H1 (cell line): ENCODE results near the gene ARFGEF3.

Experiments
- CTCF ChIP-seq, 3 experiments: IDR thresholded peaks; 1 replicate in 2 of 3; 2 replicates in 1 of 3; pipeline versions ENCODE4 v1.5.1 to v1.6.1; 2011; ENCODE audit warnings: low read length in 3 of 3, mild to moderate bottlenecking in 3 of 3, inconsistent platforms in 2 of 3, low read depth in 1 of 3, moderate library complexity in 1 of 3; ENCODE audit not compliant: insufficient read depth in 1 of 3; ENCODE audit errors: control extremely low read depth in 1 of 3
- EGR1 ChIP-seq: IDR thresholded peaks from 2 replicates; pipeline ENCODE4 v1.6.1; 2011; ENCODE audit warnings: low read depth, low read length, borderline replicate concordance
- EP300 ChIP-seq, 2 experiments: IDR thresholded peaks; 1 replicate in 1 of 2; 2 replicates in 1 of 2; pipeline ENCODE4 v1.6.1; 2011 to 2012; ENCODE audit warnings: low read depth in 2 of 2, low read length in 2 of 2, mild to moderate bottlenecking in 2 of 2, borderline replicate concordance in 1 of 2, inconsistent platforms in 1 of 2, moderate library complexity in 1 of 2
- EZH2 ChIP-seq: fragments of 200-600 bp; sonication (generic); IDR thresholded peaks from 2 replicates; pipeline ENCODE4 v1.7.1; 2012; ENCODE audit warnings: low read depth, mild to moderate bottlenecking, moderate library complexity, low read length, inconsistent platforms; ENCODE audit not compliant: severe bottlenecking
- GABPA ChIP-seq: IDR thresholded peaks from 2 replicates; pipeline ENCODE4 v1.6.1; 2011; ENCODE audit warnings: mild to moderate bottlenecking, low read length, moderate library complexity, borderline replicate concordance; ENCODE audit not compliant: insufficient read depth
- JUND ChIP-seq: IDR thresholded peaks from 2 replicates; pipeline ENCODE4 v1.6.1; 2011; ENCODE audit warnings: mild to moderate bottlenecking, improper control_type of control experiment, low read length
- KDM1A ChIP-seq: fragments of 200-600, 300-600 bp; sonication (generic); IDR thresholded peaks from 2 replicates; pipeline ENCODE4 v1.7.1; 2016; ENCODE audit warnings: mild to moderate bottlenecking, low read length, borderline replicate concordance
- POLR2A ChIP-seq, 2 experiments: IDR thresholded peaks; 1 replicate in 1 of 2; 2 replicates in 1 of 2; pipeline ENCODE4 v1.6.1; 2011; ENCODE audit warnings: low read depth in 2 of 2, low read length in 2 of 2, mild to moderate bottlenecking in 2 of 2; ENCODE audit errors: control extremely low read depth in 1 of 2
- SIX5 ChIP-seq: IDR thresholded peaks from 2 replicates; pipeline ENCODE4 v1.6.1; 2011; ENCODE audit warnings: mild to moderate bottlenecking, low read depth, low read length
- SP1 ChIP-seq: IDR thresholded peaks from 2 replicates; pipeline ENCODE4 v1.6.1; 2011; ENCODE audit warnings: low read depth, low read length
- SUZ12 ChIP-seq: fragments of 200-600 bp; sonication (generic); IDR thresholded peaks from 2 replicates; pipeline ENCODE4 v1.6.1; 2012; ENCODE audit warnings: mild to moderate bottlenecking, inconsistent platforms, low read length, moderate library complexity, mixed read lengths
- TBP ChIP-seq: IDR thresholded peaks from 2 replicates; pipeline ENCODE4 v1.6.1; 2011; ENCODE audit warnings: low read depth, low read length, improper control_type of control experiment
- YY1 ChIP-seq: IDR thresholded peaks from 2 replicates; pipeline ENCODE4 v1.6.1; 2011; ENCODE audit warnings: low read depth, mild to moderate bottlenecking, low read length

GRCh38 chr6:138231381-138231886 lies 69.7 kb downstream of the ARFGEF3 start:
- TF ChIP-seq POLR2A (IDR thresholded peaks at IDR 0.05; ENCODE audit: control extremely low read depth in 1 of 2, low read depth in 2 of 2, low read length in 2 of 2): no peak
- no peak for TF ChIP-seq YY1
- TF ChIP-seq SUZ12: no peak
- no peak for TF ChIP-seq SIX5
- TF ChIP-seq KDM1A: no peak
- TF ChIP-seq EZH2: no peak
- TF ChIP-seq TBP: no peak
- no peak for TF ChIP-seq EGR1
- TF ChIP-seq GABPA: no peak
- TF ChIP-seq EP300 (IDR thresholded peaks at IDR 0.05; ENCODE audit: borderline replicate concordance in 1 of 2, low read depth in 2 of 2, low read length in 2 of 2): no peak
- no peak for TF ChIP-seq CTCF (IDR thresholded peaks at IDR 0.05; ENCODE audit: control extremely low read depth in 1 of 3, insufficient read depth in 1 of 3, low read depth in 1 of 3, low read length in 3 of 3)
- TF ChIP-seq JUND: no peak
- no peak for TF ChIP-seq SP1
